ENCODE measurements around the gene ARL14.

Gene ARL14

DNA sequence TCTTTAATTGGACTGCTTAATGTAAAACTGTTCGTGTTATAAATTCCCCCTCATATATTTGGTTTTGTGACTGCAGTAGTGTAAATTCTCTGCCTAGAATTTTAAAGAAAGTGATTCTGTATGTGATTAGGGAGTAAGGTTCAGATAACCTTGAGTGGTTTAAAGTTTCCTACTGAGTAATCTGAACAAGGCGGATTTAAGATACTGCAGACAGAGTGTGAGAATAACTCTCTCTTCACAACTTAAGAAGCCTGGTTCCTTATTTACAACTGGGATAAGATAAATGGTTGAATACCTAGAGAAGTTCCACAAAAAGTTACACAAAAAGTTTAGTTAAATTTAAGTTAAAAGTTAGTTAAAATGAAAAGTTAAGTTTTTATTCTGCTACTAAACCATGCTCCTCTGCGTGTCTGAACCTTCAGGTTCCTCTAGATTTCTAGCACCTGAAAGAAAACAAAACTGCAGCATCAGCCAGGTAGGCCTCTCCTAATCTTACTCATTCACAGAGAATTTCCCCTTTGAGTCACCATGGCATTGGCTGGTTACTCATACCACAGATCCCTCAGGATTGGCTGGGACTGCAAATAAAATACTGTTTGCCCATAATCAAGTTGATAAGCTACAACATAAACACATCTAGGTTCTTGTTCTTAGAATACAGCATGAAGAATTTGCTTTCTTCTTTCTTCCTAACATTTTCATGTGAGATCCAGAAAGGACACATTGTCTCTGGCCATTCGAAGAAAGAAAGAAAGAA is at the start of gene ARL14:
Gene ARL14 (plus strand): TSS at position 614 of the 757 bp plus-strand sequence. CDS start 187 bp downstream, outside the sequence.
- DNase-seq (ENCODE audit: low read depth): peak; percentile 45
- TF ChIP-seq, protein P1, sequence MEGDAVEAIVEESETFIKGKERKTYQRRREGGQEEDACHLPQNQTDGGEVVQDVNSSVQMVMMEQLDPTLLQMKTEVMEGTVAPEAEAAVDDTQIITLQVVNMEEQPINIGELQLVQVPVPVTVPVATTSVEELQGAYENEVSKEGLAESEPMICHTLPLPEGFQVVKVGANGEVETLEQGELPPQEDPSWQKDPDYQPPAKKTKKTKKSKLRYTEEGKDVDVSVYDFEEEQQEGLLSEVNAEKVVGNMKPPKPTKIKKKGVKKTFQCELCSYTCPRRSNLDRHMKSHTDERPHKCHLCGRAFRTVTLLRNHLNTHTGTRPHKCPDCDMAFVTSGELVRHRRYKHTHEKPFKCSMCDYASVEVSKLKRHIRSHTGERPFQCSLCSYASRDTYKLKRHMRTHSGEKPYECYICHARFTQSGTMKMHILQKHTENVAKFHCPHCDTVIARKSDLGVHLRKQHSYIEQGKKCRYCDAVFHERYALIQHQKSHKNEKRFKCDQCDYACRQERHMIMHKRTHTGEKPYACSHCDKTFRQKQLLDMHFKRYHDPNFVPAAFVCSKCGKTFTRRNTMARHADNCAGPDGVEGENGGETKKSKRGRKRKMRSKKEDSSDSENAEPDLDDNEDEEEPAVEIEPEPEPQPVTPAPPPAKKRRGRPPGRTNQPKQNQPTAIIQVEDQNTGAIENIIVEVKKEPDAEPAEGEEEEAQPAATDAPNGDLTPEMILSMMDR (IDR thresholded peaks at IDR 0.05; ENCODE audit: low read length, missing control alignments): no peak
- no peak within 1 kb of the TSS for H3K4me3 ChIP-seq (replicated peaks; ENCODE audit: low read depth, low read length)

DNA sequence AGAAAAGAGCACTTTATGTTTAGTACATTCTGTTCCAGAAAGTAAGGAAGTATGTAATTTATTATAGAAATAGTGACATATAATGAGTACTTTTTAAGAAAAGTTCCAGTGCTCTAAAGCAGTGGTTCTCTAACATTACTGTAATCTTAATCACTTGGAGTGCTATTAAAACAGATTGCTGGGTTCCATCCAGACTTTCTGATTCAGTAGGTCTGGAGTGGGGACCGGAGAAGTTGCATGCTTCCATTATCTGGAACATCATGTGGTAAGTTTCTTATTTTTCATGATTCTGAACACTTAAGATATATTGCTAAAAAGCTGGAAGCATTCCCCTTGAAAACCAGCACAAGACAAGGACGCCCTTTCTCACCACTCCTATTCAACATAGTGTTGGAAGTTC is 47.5 kb upstream of the ARL14 start:
- no peak overlapping the region for H3K4me3 ChIP-seq (replicated peaks; ENCODE audit: low read depth, low read length)
- DNase-seq (ENCODE audit: low read depth): peak; percentile 22
- TF ChIP-seq, protein P1 (IDR thresholded peaks at IDR 0.05; ENCODE audit: low read length, missing control alignments): no peak

DNA sequence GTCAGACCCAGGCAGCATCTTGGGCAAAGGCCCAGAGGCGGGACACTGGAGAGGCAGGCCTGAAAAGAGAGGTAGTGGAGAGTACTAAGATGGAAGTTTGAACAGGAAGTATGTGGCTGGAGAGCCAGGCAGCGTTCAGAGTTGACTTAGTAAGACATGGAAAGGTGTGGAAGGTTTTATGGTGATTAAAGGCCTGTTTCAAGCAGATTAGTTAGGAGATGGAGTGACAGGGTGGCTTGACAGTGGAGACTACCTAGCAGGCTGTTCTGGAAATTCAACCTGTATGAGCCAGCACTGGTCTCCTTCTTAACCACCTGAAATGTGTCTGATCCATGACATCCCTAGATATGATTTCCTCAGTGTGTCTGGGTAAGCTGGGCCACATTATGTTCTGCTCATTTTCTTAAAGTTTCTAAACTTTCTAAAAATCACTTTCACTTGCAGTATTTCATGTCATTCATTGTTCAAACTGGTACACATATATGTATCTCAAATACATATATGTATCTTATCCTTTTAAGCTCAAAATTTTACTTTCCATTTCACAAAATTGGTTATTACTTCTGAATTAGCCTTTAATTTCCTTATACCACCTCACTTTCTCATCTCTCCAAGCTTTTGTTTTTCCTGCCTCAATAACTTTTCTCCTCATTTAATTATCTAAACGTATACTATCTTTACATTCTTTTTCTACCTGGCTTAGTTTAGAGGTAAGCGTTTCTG is 43.4 kb upstream of the ARL14 start:
- DNase-seq (ENCODE audit: low read depth): no peak
- TF ChIP-seq, protein P1 (IDR thresholded peaks at IDR 0.05; ENCODE audit: low read length, missing control alignments): no peak
- no peak overlapping the region for H3K4me3 ChIP-seq (replicated peaks; ENCODE audit: low read depth, low read length)

DNA sequence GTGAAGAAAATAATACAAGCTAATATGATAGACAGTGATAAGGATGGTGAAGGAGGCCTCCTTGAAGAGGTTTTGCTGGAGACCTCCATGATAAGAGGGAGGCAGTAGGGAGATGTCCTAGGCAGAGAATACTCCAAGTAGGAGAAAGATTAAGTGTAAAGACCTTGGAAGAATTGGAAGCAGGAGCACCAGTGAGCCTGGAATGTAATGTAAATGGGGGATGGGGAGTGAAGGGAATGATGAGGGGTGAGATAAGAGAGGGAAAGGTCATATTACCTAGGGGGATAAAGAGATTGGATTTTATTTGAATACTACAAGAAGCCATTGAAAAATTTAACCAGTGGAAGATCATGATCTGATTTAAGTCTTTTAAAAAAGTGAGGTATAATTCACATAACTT is 41.7 kb upstream of the ARL14 start:
- no peak overlapping the region for H3K4me3 ChIP-seq (replicated peaks; ENCODE audit: low read depth, low read length)
- TF ChIP-seq, protein P1 (IDR thresholded peaks at IDR 0.05; ENCODE audit: low read length, missing control alignments): no peak
- DNase-seq (ENCODE audit: low read depth): no peak

DNA sequence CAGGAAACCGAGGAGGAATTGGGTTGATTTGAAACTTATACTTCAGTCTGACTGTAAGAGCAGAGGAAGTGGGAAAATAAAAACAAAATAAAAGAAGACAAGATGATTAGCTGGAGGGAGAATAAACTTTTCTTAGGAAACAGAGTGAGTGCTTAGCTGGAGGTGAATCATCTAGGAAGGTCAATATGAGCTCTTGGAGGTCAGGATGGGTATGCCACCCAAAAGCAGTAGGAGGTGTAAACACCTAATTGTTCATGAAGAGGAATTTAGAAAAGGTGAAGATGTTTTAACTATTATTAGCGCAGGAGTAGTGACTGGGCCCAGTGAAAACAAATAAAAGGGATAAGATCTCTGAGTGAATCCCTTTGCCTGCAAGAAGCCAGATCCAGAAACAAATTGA is 39.9 kb upstream of the ARL14 start:
- no peak overlapping the region for H3K4me3 ChIP-seq (replicated peaks; ENCODE audit: low read depth, low read length)
- TF ChIP-seq, protein P1 (IDR thresholded peaks at IDR 0.05; ENCODE audit: low read length, missing control alignments): no peak
- no peak for DNase-seq (ENCODE audit: low read depth)

DNA sequence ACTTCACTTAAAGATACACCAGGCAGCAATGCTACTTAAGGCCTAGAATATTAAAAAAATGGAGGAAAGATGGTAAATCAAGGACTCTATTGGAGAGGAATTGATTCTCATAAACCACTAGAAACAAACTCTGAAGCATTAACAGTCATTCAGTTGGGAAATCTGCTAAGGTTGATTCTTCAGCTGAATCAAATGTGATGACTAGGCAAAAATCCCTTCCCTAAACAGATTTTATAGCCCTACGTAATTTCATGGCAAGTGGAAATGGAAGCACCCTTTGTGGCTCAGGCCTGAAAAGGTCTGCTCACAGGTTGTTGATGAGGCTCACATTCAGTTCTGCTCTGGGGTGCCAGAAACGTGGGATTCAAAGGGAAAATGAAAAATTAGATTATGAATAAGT is 38.8 kb upstream of the ARL14 start:
- TF ChIP-seq, protein P1 (IDR thresholded peaks at IDR 0.05; ENCODE audit: low read length, missing control alignments): no peak
- DNase-seq (ENCODE audit: low read depth): no peak
- H3K4me3 ChIP-seq (replicated peaks; ENCODE audit: low read depth, low read length): no peak overlapping the region
